GM23338 (cell line): Measurements from ENCODE around the gene APOL6. TPM values are rescaled to one million over a fixed set of nuclear protein-coding genes. Genes with fewer than 3 reads are reported as not detected.

Source experiments
- ATAC-seq: fragments of 200-7000 bp; cut with Tn5 transposase; 3 replicates; pipeline ENCODE4 v1.9.1; 2020
- DNase-seq: peaks from one replicate; pipeline ENCODE4 v3.0.0-alpha.2; 2015; ENCODE audit warnings: low spot score
- H2AFZ ChIP-seq: fragments of 200-600 bp; sonication (generic); 2 replicates; pipeline ENCODE4 v1.8.0; 2016; ENCODE audit warnings: antibody characterized with exemption, mild to moderate bottlenecking, moderate library complexity
- H3F3A ChIP-seq: fragments of 200-600 bp; sonication (generic); replicated peaks from 2 replicates; pipeline ENCODE4 v1.8.0; 2017; ENCODE audit warnings: antibody characterized with exemption, mixed run types, low read depth
- H3K27ac ChIP-seq: fragments of 200-600 bp; sonication (generic); 2 replicates; pipeline ENCODE4 v1.6.1; 2016; ENCODE audit warnings: low read depth
- H3K27me3 ChIP-seq: fragments of 200-600 bp; sonication (generic); 2 replicates; pipeline ENCODE4 v1.8.0; 2016; ENCODE audit warnings: mild to moderate bottlenecking, mixed run types, moderate library complexity; ENCODE audit not compliant: insufficient read depth
- H3K36me3 ChIP-seq: fragments of 200-600 bp; sonication (generic); 2 replicates; pipeline ENCODE4 v1.8.0; 2016; ENCODE audit warnings: mild to moderate bottlenecking; ENCODE audit not compliant: insufficient read depth
- H3K4me1 ChIP-seq: fragments of 200-600 bp; sonication (generic); 2 replicates; pipeline ENCODE4 v1.8.0; 2016; ENCODE audit warnings: mild to moderate bottlenecking, moderate library complexity; ENCODE audit not compliant: insufficient read depth
- H3K4me2 ChIP-seq: fragments of 200-600 bp; sonication (generic); 2 replicates; pipeline ENCODE4 v1.7.1; 2017; ENCODE audit warnings: mixed run types
- H3K4me3 ChIP-seq: fragments of 200-600 bp; sonication (generic); 2 replicates; pipeline ENCODE4 v1.6.1; 2016; ENCODE audit warnings: mixed run types
- H3K79me2 ChIP-seq: fragments of 200-600 bp; sonication (generic); replicated peaks from 2 replicates; pipeline ENCODE4 v1.8.0; 2017; ENCODE audit warnings: mild to moderate bottlenecking; ENCODE audit not compliant: insufficient read depth
- H3K9me2 ChIP-seq: fragments of 200-600 bp; sonication (generic); 2 replicates; pipeline ENCODE4 v1.8.0; 2017; ENCODE audit not compliant: insufficient read depth
- H4K20me1 ChIP-seq: fragments of 200-600 bp; sonication (generic); replicated peaks from 2 replicates; pipeline ENCODE4 v1.8.0; 2017; ENCODE audit warnings: mild to moderate bottlenecking; ENCODE audit not compliant: insufficient read depth
- H3K27ac Mint-ChIP-seq: 2 replicates; pipeline ENCODE4 v1.8.0; 2020; ENCODE audit warnings: inconsistent platforms, mild to moderate bottlenecking, moderate library complexity, mixed read lengths
- H3K27me3 Mint-ChIP-seq: 3 replicates; pipeline ENCODE4 v1.8.0; 2022; ENCODE audit warnings: low read depth, mild to moderate bottlenecking, moderate library complexity, mixed read lengths, inconsistent platforms; ENCODE audit not compliant: insufficient read depth, poor library complexity
- H3K36me3 Mint-ChIP-seq: 3 replicates; pipeline ENCODE4 v1.8.0; 2021; ENCODE audit warnings: low read depth, mild to moderate bottlenecking, inconsistent platforms, moderate library complexity, mixed read lengths
- H3K4me1 Mint-ChIP-seq: 3 replicates; pipeline ENCODE4 v1.8.0; 2020; ENCODE audit warnings: mild to moderate bottlenecking, inconsistent platforms, mixed read lengths
- H3K4me3 Mint-ChIP-seq: 3 replicates; pipeline ENCODE4 v1.8.0; 2021; ENCODE audit warnings: moderate library complexity, mild to moderate bottlenecking, inconsistent platforms, mixed read lengths
- H3K9me3 Mint-ChIP-seq: 3 replicates; pipeline ENCODE4 v1.8.0; 2020; ENCODE audit warnings: moderate library complexity, mild to moderate bottlenecking, inconsistent platforms, mixed read lengths
- CREB1 ChIP-seq: fragments of 250-450 bp; sonication (Bioruptor Pico); IDR thresholded peaks from 2 replicates; pipeline ENCODE4 v1.5.0; 2020; ENCODE audit warnings: low read depth, mild to moderate bottlenecking, moderate library complexity
- EZH2 ChIP-seq: fragments of 200-600 bp; sonication (generic); IDR thresholded peaks from one replicate; pipeline ENCODE4 v1.8.0; 2017; ENCODE audit warnings: antibody characterized with exemption, mild to moderate bottlenecking, low read depth; ENCODE audit not compliant: unreplicated experiment
- JUNB ChIP-seq: IDR thresholded peaks from one replicate; pipeline ENCODE4 v1.6.1; 2016; ENCODE audit warnings: antibody characterized with exemption; ENCODE audit not compliant: unreplicated experiment
- NANOG ChIP-seq: IDR thresholded peaks from 2 replicates; pipeline ENCODE4 v1.6.1; 2016; ENCODE audit warnings: antibody characterized with exemption, borderline replicate concordance
- POLR2AphosphoS5 ChIP-seq: IDR thresholded peaks from 2 replicates; pipeline ENCODE4 v1.6.1; 2016; ENCODE audit warnings: antibody characterized with exemption, low read depth
- STAT1 ChIP-seq: IDR thresholded peaks from one replicate; pipeline ENCODE4 v1.6.1; 2016; ENCODE audit warnings: antibody characterized with exemption; ENCODE audit not compliant: unreplicated experiment
- ZNF114 ChIP-seq: fragments of 250-450 bp; sonication (Bioruptor Pico); IDR thresholded peaks from 2 replicates; pipeline ENCODE4 v1.5.0; 2020; ENCODE audit warnings: mild to moderate bottlenecking, moderate library complexity
- ZNF331 ChIP-seq: fragments of 250-450 bp; sonication (Bioruptor Pico); IDR thresholded peaks from 2 replicates; pipeline ENCODE4 v1.5.0; 2020; ENCODE audit warnings: low read depth, mild to moderate bottlenecking, moderate library complexity
- polyA plus RNA-seq: library from polyadenylated mRNA; unstranded; fragments of >200 nt; fragmentation: Nextera tagmentation; extraction: Ambion mirVana; gene quantifications from 2 replicates; pipeline ENCODE4 v1.2.1, GENCODE V29; 2016
- total RNA-seq: library from RNA; depleted of rRNA; stranded (reverse); fragments of >200 nt; shearing (Covaris generic); gene quantifications from 2 replicates; pipeline ENCODE4 v1.2.3, GENCODE V29; 2014
- TF ChIP-seq, protein P1 (sequence below): IDR thresholded peaks from 2 replicates; pipeline ENCODE4 v1.6.1; 2016; ENCODE audit warnings: antibody characterized with exemption
- TF ChIP-seq, protein P2 (sequence below), 2 experiments: fragments of 200-600 bp in 1 of 2; sonication (generic) in 1 of 2; conservative IDR thresholded peaks; 2 replicates each; pipeline versions ENCODE4 v1.5.1 to v1.6.1; 2016 to 2017; ENCODE audit warnings: antibody characterized with exemption in 2 of 2, low read depth in 2 of 2, mild to moderate bottlenecking in 2 of 2, moderate library complexity in 1 of 2
- TF ChIP-seq, protein P3 (sequence below): IDR thresholded peaks from one replicate; pipeline ENCODE4 v1.6.1; 2018; ENCODE audit warnings: antibody characterized with exemption; ENCODE audit not compliant: unreplicated experiment

APOL6 gene
- total and polyA plus RNA-seq, 2 experiments from 2014 or later: 0.10 to 0.14 TPM

DNA sequence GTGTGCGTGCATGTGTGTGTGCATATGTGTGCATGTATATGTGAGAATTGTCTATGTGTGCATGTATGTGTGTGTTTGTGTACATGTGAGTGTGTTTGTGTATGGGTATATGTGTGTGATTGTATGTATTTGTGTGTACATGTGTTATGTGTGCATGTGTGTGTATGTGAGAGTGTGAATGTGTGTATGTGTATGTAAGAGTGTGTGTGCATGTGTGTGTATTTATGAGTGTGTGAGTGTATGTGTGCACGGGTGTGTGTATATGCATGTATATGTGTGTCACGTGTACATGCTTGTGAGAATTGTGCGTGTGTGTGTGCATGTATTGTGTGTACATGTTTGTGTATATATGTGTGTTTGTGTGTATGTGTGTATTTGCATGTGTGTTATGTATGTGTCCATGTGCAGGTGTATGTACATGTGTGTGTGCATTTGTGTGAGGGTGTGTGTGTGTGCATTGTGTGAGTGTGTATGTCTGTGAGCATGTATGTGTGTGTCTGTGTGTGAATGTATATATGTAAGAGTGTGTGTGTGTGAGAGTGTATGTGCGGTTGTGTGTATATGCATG, 47.1 kb upstream of the APOL6 start:
- DNase-seq: no peak
- H3K9me3 Mint-ChIP-seq: no peaks in the 10 kb centered on the region; the same call in 2 of the 3 replicates

DNA sequence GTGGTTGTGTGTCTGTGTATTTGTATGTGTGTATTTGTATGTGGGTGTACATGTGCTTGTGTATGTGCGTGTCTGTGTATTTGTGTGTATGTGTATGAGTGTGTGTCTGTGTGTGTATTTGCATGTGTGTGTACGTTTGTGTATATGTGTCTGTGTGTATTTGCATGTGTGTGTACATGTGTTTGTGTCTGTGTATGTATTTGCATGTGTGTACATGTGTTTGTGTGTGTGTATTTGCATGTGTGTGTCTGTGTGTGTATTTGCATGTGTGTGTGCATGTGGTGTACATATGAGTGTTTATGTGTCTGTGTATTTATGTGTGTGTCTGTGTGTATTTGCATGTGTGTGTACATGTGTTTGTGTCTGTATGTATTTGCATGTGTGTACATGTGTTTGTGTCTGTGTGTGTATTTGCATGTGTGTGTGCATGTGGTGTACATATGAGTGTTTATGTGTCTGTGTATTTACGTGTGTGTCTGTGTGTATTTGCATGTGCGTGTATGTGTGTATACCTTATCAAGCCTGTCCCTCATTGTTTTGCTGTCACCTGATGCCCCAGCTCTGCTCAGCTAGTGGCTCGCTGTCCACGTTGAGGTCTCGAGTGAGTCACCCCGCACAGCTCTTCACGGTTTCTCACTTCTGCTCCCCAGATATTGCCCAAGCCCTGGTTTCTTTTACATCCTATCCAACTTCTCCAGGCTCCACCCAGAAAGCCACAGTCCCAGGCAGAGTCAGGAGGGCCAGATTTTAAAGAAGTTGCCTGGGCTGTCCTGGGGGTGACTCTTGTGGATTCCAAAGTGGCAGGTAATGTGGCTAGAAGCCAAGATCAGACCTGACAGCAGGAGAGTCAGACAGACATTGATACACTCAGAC, 46.3 kb upstream of the APOL6 start:
- no peak for DNase-seq
- Mint-ChIP-seq H3K27ac (no peak overlapping the region), H3K4me3 (no peak overlapping the region), H3K9me3 (no peaks in the 10 kb centered on the region; the same call in 2 of the 3 replicates), H3K27me3 (peaks cover 14% of the 10 kb centered on the region), H3K4me1 (0 out of 3 replicates have a peak, but pooled peaks cover 2% of the 10 kb centered on the region), H3K36me3 (no peaks in the 10 kb centered on the region)
- ATAC-seq: no peak
- Histone ChIP-seq H3F3A (peaks cover 9% of the 10 kb centered on the region; the same call in 1 of the 2 replicates), H3K79me2 (no peaks in the 10 kb centered on the region), H3K27me3 (no peaks in the 10 kb centered on the region), H3K4me3 (no peak overlapping the region), H3K9me2 (no peaks in the 10 kb centered on the region), H4K20me1 (no peaks in the 10 kb centered on the region), H3K27ac (no peak overlapping the region), H3K4me1 (no peaks in the 10 kb centered on the region), H3K36me3 (no peaks in the 10 kb centered on the region), H3K4me2 (no peak overlapping the region), H2AFZ (no peak overlapping the region)
- no peak for TF ChIP-seq ZNF114 (CRISPR knock-in tag)
- no peak for TF ChIP-seq POLR2AphosphoS5
- TF ChIP-seq, protein P1, sequence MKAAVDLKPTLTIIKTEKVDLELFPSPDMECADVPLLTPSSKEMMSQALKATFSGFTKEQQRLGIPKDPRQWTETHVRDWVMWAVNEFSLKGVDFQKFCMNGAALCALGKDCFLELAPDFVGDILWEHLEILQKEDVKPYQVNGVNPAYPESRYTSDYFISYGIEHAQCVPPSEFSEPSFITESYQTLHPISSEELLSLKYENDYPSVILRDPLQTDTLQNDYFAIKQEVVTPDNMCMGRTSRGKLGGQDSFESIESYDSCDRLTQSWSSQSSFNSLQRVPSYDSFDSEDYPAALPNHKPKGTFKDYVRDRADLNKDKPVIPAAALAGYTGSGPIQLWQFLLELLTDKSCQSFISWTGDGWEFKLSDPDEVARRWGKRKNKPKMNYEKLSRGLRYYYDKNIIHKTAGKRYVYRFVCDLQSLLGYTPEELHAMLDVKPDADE: no peak
- TF ChIP-seq, protein P2, sequence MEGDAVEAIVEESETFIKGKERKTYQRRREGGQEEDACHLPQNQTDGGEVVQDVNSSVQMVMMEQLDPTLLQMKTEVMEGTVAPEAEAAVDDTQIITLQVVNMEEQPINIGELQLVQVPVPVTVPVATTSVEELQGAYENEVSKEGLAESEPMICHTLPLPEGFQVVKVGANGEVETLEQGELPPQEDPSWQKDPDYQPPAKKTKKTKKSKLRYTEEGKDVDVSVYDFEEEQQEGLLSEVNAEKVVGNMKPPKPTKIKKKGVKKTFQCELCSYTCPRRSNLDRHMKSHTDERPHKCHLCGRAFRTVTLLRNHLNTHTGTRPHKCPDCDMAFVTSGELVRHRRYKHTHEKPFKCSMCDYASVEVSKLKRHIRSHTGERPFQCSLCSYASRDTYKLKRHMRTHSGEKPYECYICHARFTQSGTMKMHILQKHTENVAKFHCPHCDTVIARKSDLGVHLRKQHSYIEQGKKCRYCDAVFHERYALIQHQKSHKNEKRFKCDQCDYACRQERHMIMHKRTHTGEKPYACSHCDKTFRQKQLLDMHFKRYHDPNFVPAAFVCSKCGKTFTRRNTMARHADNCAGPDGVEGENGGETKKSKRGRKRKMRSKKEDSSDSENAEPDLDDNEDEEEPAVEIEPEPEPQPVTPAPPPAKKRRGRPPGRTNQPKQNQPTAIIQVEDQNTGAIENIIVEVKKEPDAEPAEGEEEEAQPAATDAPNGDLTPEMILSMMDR (conservative IDR thresholded peaks at IDR 0.05; ENCODE audit: low read depth in 2 of 2): no peak
- TF ChIP-seq JUNB: no peak
- no peak for TF ChIP-seq ZNF331 (CRISPR knock-in tag)
- TF ChIP-seq NANOG: no peak
- TF ChIP-seq, protein P3, sequence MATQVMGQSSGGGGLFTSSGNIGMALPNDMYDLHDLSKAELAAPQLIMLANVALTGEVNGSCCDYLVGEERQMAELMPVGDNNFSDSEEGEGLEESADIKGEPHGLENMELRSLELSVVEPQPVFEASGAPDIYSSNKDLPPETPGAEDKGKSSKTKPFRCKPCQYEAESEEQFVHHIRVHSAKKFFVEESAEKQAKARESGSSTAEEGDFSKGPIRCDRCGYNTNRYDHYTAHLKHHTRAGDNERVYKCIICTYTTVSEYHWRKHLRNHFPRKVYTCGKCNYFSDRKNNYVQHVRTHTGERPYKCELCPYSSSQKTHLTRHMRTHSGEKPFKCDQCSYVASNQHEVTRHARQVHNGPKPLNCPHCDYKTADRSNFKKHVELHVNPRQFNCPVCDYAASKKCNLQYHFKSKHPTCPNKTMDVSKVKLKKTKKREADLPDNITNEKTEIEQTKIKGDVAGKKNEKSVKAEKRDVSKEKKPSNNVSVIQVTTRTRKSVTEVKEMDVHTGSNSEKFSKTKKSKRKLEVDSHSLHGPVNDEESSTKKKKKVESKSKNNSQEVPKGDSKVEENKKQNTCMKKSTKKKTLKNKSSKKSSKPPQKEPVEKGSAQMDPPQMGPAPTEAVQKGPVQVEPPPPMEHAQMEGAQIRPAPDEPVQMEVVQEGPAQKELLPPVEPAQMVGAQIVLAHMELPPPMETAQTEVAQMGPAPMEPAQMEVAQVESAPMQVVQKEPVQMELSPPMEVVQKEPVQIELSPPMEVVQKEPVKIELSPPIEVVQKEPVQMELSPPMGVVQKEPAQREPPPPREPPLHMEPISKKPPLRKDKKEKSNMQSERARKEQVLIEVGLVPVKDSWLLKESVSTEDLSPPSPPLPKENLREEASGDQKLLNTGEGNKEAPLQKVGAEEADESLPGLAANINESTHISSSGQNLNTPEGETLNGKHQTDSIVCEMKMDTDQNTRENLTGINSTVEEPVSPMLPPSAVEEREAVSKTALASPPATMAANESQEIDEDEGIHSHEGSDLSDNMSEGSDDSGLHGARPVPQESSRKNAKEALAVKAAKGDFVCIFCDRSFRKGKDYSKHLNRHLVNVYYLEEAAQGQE: no peak
- TF ChIP-seq EZH2: no peak
- TF ChIP-seq STAT1: no peak
- TF ChIP-seq CREB1 (CRISPR knock-in tag): no peak

More for the DNA sequence above, 47.1 kb upstream of the APOL6 start:
- H3F3A ChIP-seq: peaks cover 9% of the 10 kb centered on the region; the same call in 1 of the 2 replicates
- H3K9me2 ChIP-seq: no peaks in the 10 kb centered on the region
- no peaks in the 10 kb centered on the region for H3K36me3 ChIP-seq
- Mint-ChIP-seq H3K27me3 (peaks cover 14% of the 10 kb centered on the region), H3K4me1 (0 out of 3 replicates have a peak, but pooled peaks cover 2% of the 10 kb centered on the region), H3K4me3 (no peak overlapping the region), H3K36me3 (no peaks in the 10 kb centered on the region), H3K27ac (no peak overlapping the region)
- TF ChIP-seq CREB1 (CRISPR knock-in tag): no peak
- TF ChIP-seq, protein P1: no peak
- no peaks in the 10 kb centered on the region for H3K4me1 ChIP-seq
- ATAC-seq: no peak
- no peak overlapping the region for H3K4me3 ChIP-seq
- no peaks in the 10 kb centered on the region for H3K27me3 ChIP-seq
- no peak overlapping the region for H2AFZ ChIP-seq
- no peak overlapping the region for H3K27ac ChIP-seq
- H3K79me2 ChIP-seq: no peaks in the 10 kb centered on the region
- H3K4me2 ChIP-seq: no peak overlapping the region
- H4K20me1 ChIP-seq: no peaks in the 10 kb centered on the region
